Ammon's horn (tissue), 1 donor: ENCODE measurements around the gene UGT3A2.

ENCODE experiments used
- DNase-seq: peaks from one replicate; pipeline ENCODE4 v3.0.0-alpha.2; 2016; ENCODE audit warnings: low spot score

The UGT3A2 gene

DNA sequence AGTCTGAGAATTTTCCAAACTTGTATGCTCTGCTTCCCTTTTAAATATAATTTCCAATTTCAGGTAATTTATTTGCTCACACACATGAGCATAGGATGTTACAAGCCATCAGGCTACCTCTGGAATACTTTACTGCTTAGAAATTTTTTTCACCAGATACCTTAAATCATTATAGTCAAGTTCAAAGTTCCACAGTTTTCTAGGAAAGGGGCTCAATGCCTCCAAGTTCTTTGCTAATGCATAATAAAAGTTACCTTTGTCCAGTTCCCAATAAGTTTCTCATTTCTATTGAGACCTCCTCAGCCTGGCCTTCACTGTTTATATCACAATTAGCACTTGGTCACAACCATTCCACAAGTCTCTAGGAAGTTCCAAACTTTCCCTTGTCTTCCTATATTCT lies 59.3 kb downstream of the UGT3A2 start:
- no peak for DNase-seq

DNA sequence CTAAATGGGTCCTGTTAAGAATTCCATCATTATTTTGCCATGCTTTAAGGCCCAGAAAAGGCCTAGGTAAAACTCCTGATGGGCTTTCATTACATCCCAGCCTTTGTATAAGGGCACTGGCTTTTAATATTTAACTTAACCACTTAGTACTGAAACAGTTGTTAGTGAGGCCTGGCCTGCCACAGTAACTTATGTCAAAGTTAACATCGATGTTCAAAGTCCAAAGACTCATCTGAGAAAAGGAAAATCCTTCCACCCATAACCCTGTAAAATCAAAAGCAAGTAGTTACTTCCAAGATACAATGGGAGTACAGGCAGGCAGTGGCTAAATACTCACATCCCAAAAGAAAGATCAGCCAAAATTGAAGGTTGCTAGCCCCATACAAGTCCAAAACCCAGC lies 60.5 kb downstream of the UGT3A2 start:
- DNase-seq: no peak

DNA sequence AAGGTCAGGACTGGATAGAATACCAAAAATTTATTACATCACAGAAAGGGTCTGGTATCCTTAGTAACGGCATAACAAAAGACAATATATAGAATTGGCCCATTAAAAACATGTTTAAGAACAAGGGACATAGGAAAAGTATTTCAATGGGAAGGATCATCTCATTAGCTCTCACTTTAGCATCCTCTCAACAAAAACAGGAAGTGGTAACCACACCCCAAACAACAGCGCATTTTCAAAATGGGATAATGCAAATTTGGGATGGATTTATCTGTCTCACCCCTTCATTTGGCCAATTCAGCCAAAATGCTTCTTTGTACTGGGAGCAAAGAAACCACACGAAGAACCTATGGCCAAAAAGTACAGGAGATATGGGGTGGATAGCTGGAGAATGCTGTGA lies 65.7 kb downstream of the UGT3A2 start:
- no peak for DNase-seq

DNA sequence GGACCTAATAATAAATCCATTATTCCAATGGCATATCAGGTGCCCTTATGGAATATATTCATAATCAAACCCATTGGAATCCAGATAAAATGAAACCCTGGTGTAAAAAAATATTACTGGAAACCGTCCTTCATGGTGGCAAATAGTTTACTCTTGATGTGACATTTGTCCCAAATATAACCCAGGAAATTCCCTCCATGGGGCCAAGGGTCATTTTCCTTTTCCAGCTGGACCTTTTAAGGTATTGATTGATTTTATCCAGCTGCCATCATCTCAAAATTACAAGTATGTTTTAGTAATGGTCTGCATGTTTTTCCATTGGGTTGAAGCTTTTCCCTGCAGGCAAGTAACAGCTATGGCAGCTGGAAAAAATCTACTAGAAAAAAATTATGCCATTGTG lies 67.1 kb downstream of the UGT3A2 start:
- no peak for DNase-seq

DNA sequence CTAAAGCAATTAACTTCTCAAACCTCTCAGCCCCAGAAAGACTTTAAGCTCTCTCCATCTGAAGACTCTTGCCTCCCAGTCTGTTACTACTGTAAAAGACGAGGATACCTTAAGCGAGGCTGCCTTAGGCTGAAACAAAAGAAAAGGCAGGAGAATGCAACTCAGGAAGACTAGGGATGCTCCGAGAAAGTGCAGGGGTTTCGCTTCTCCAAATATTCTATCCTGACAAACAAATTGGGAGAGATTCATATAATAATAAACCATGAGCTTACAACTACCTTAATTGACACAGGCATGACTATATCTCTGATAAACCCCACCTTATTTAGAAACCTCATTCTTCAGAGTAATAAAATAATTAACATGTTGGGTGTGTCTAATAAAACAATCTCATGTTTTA lies 70.6 kb downstream of the UGT3A2 start:
- no peak for DNase-seq

DNA sequence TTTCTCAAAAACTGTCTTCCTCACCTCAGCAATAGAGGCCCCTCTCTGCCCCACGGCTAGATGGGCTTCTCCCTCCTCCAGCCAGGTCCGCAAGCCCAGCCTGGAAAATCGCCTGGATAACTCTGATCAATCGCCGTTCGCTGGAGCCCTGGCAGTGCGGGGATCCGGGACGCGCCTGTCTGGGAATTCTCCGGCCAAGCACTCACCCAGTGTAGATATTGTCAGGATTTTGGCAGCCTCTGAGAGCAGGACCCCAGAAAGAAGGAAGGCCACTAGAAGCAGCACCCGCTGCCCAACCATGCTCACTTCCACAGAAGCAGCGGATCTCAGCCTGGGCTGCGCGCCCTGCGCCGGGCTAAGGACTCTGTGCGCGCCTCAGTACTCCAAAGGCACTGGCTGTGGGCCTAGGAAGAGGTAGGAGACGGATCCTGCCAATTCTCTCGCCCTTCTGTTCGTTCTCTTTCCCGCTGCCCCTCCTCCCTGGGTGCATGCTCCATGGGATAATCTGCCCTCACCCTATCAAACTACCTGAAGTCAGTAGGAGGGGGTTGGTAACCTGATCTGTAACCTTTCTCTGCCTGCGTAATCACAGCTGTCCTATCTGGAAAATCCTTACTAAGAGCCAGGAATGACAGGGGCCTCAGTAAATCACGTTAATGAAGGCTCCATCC lies 75.6 kb downstream of the UGT3A2 start, which contains the start of gene UGT3A1:
Gene UGT3A1, minus strand, starts transcription at position 450 of the 671 bp plus-strand sequence. Its CDS starts 150 bp downstream, at position 300.
- DNase-seq: no peak

DNA sequence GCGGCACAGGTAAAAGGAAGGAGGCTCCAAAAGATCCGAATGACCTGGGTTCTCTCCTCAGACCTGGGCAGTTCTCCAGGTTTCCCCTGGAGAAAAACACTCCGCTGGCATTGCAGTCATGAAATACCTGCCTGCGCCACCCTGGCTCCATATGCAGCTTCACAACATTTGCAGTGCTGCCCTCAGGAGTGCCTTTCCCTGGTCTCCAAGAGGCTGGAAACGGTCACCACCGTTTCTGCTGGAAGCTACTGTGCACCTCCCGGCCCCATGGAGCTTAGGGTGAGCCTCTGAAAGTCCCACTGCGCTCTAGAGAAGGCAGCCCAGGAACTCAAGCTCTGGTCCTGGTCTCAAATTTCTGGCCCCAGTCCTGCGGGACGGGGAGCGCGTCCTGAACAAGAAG lies 76.2 kb downstream of the UGT3A2 start:
- no peak for DNase-seq

DNA sequence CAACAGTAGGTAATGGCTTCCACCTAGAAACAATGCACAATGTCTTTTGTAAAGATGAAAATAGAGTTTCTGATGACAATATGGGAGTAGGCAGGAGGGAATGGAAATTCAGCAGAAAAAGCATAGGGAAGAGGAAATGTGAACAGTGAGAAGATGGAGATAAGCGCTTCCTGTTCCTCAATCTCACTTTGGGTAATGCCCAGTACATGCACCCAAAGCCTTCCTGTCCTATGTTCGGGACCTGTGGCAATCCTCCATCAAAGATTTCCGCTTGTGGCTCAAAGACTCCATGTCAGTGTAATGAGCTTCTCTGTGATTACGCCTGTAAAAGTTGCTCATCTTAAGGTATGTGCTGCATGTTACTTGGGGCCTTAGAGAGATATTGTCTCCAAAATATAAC lies 78.2 kb downstream of the UGT3A2 start:
- DNase-seq: no peak

DNA sequence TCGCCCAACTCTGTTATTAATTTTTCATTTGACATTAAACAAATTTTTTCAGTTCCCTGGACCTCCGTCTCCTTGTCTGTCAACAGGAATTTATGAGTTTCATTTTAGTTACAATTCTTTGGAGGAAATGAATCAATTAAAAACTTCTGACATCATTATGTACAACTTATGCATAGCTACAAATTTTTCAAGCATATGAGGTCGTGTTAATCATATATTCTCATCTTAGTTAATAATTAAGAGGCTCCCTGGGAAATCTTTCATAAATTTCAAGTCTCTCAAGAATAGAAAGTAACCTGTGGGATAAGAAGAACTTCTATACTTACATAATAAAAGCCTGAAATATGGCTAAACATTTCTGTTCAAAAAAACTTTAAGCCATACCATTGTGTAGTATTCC lies 78.9 kb downstream of the UGT3A2 start:
- no peak for DNase-seq
